ENCODE measurements around the gene H1-8. TPM values are rescaled to one million over a fixed set of nuclear protein-coding genes. Genes with fewer than 3 reads are reported as not detected.

The H1-8 gene
- total RNA-seq, 4 donors from 2014 or later, result not detected

DNA sequence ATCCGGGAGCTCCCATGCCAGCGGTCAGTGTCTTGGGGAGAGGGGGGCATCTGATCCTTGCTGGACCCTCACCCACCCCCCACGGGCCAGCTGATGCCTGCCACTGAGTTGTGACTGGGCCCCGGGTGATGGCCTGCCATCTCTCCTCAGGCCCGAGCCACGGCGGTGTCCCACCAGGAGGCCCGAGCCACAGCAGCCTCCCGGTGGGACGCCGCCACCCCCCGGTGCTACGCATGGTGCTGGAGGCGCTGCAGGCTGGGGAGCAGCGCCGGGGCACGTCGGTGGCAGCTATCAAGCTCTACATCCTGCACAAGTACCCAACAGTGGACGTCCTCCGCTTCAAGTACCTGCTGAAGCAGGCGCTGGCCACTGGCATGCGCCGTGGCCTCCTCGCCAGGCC, 4.3 kb downstream of the H1-8 start:
- H3K4me3 ChIP-seq, result no peak overlapping the region
- H3K4me1 ChIP-seq, result no peaks in the 10 kb centered on the region
- H3K9me3 ChIP-seq, result no peaks in the 10 kb centered on the region
- no peaks in the 10 kb centered on the region for H3K27me3 ChIP-seq
- no peak overlapping the region for H3K27ac ChIP-seq (replicated peaks in 1 of 4)
- TF ChIP-seq POLR2AphosphoS5 (IDR thresholded peaks at IDR 0.05) (no peak), POLR2A (IDR thresholded peaks at IDR 0.05; ENCODE audit: low read depth) (no peak), EP300 (IDR thresholded peaks at IDR 0.05) (no peak)
- TF ChIP-seq, protein P1, sequence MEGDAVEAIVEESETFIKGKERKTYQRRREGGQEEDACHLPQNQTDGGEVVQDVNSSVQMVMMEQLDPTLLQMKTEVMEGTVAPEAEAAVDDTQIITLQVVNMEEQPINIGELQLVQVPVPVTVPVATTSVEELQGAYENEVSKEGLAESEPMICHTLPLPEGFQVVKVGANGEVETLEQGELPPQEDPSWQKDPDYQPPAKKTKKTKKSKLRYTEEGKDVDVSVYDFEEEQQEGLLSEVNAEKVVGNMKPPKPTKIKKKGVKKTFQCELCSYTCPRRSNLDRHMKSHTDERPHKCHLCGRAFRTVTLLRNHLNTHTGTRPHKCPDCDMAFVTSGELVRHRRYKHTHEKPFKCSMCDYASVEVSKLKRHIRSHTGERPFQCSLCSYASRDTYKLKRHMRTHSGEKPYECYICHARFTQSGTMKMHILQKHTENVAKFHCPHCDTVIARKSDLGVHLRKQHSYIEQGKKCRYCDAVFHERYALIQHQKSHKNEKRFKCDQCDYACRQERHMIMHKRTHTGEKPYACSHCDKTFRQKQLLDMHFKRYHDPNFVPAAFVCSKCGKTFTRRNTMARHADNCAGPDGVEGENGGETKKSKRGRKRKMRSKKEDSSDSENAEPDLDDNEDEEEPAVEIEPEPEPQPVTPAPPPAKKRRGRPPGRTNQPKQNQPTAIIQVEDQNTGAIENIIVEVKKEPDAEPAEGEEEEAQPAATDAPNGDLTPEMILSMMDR (IDR thresholded peaks at IDR 0.05), result no peak
- intact Hi-C loops (cut with DNase I), result no loop called here
- no peak for DNase-seq (ENCODE audit: extremely low spot score)
- no peaks in the 10 kb centered on the region for H3K36me3 ChIP-seq
- WGBS, result 70% methylated on average over 5 of the region's 24 CpGs

GRCh38 chr3:129548104-129548965, 5.4 kb downstream of the H1-8 start:
- H3K27ac ChIP-seq (replicated peaks in 1 of 4), result no peak overlapping the region
- H3K9me3 ChIP-seq, result no peaks in the 10 kb centered on the region
- TF ChIP-seq POLR2A (IDR thresholded peaks at IDR 0.05; ENCODE audit: low read depth) (no peak), POLR2AphosphoS5 (IDR thresholded peaks at IDR 0.05) (no peak), EP300 (IDR thresholded peaks at IDR 0.05) (no peak)
- TF ChIP-seq, protein P1 (IDR thresholded peaks at IDR 0.05), result no peak
- peaks cover 2 to 9% (median 6%) of the 10 kb centered on the region in 4 donors for H3K4me1 ChIP-seq
- intact Hi-C loops (cut with DNase I), result no loop called here
- DNase-seq (ENCODE audit: extremely low spot score), result no peak
- no peaks in the 10 kb centered on the region for H3K27me3 ChIP-seq
- no peak overlapping the region for H3K4me3 ChIP-seq
- H3K36me3 ChIP-seq, result no peaks in the 10 kb centered on the region
- 87% methylated on average over 16 of the region's 19 CpGs for WGBS

DNA sequence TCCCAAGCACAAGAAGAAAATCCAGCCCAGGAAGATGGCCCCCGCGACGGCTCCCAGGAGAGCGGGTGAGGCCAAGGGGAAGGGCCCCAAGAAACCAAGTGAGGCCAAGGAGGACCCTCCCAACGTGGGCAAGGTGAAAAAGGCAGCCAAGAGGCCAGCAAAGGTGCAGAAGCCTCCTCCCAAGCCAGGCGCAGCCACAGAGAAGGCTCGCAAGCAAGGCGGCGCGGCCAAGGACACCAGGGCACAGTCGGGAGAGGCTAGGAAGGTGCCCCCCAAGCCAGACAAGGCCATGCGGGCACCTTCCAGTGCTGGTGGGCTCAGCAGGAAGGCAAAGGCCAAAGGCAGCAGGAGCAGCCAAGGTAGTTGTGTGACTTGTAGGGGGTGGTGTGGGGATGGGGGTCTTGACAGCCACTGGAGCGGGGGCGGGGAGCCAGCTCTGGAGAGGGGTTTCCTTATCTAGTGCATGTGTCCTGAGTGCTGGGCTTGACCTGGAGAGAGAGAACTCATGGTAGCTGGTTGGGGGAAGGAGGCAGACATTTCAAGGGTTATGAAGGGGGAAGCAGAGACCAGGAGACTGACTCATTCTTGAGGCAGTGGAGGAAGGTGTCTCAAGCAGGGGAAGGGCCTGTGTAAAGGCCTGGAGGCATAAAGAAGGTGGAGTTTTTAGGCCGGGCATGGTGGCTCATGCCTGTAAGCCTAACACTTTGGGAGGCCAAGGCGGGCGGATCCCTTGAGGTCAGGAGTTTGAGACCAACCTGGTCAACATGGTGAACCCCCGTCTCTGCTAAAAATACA, 6.2 kb downstream of the H1-8 start:
- no peak overlapping the region for H3K4me3 ChIP-seq
- intact Hi-C loops (cut with DNase I), result no loop called here
- no peaks in the 10 kb centered on the region for H3K27me3 ChIP-seq
- no peak for DNase-seq (ENCODE audit: extremely low spot score)
- no peaks in the 10 kb centered on the region for H3K9me3 ChIP-seq
- WGBS, result 89% methylated on average over 18 of the region's 18 CpGs
- H3K27ac ChIP-seq (replicated peaks in 1 of 4), result no peak overlapping the region
- TF ChIP-seq EP300 (IDR thresholded peaks at IDR 0.05) (no peak), POLR2A (IDR thresholded peaks at IDR 0.05; ENCODE audit: low read depth) (no peak), POLR2AphosphoS5 (IDR thresholded peaks at IDR 0.05) (no peak)
- TF ChIP-seq, protein P1 (IDR thresholded peaks at IDR 0.05), result no peak
- peaks cover 10 to 16% (median 14%) of the 10 kb centered on the region in 4 donors for H3K4me1 ChIP-seq
- no peaks in the 10 kb centered on the region for H3K36me3 ChIP-seq

DNA sequence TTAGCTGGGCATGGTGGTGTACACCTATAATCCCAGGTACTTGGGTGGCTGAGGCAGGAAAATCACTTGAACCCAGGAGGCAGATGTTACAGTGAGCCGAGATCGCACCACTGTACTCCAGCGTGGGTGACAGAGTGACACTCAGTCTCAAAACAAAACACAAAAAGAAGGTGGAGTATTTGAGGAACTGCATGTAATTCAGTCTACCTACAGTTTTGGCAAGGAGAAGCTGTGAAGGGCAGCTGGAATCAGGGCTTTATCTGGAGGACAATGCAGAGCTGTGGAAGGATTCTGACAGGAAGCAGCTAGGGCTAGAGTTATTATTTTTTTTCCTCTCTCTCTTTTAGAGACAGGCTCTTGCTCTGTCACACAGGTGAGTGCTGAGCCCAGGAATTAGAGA, 6.8 kb downstream of the H1-8 start:
- no peak overlapping the region for H3K27ac ChIP-seq (replicated peaks in 1 of 4)
- DNase-seq (ENCODE audit: extremely low spot score), result no peak
- WGBS, result 86% methylated on average over 3 of the region's 3 CpGs
- intact Hi-C loops (cut with DNase I), result no loop called here
- H3K4me3 ChIP-seq, result no peak overlapping the region
- H3K9me3 ChIP-seq, result no peaks in the 10 kb centered on the region
- H3K27me3 ChIP-seq, result no peaks in the 10 kb centered on the region
- TF ChIP-seq, protein P1 (IDR thresholded peaks at IDR 0.05), result no peak
- TF ChIP-seq POLR2A (IDR thresholded peaks at IDR 0.05; ENCODE audit: low read depth) (no peak), EP300 (IDR thresholded peaks at IDR 0.05) (no peak), POLR2AphosphoS5 (IDR thresholded peaks at IDR 0.05) (no peak)
- peaks cover 16 to 22% (median 20%) of the 10 kb centered on the region in 4 donors for H3K4me1 ChIP-seq
- no peaks in the 10 kb centered on the region for H3K36me3 ChIP-seq
